Tibial nerve (tissue), 3 donors: ENCODE results near the gene KIZ.

Experiments used
- CTCF ChIP-seq, 5 experiments: fragments of 200-600 bp in 3 of 5; fragments of 450-650 bp in 2 of 5; sonication (generic) in 3 of 5; IDR thresholded peaks; one replicate each; pipeline ENCODE4 v1.5.1; 2016 to 2019; ENCODE audit warnings: antibody characterized with exemption in 5 of 5, mild to moderate bottlenecking in 3 of 5, moderate library complexity in 2 of 5
- POLR2A ChIP-seq, 2 donors: fragments of 450-650 bp; IDR thresholded peaks; one replicate each; pipeline ENCODE4 v1.6.1; 2017; ENCODE audit warnings: antibody characterized with exemption in 2 of 2, mild to moderate bottlenecking in 2 of 2, moderate library complexity in 2 of 2

- TF ChIP-seq CTCF (IDR thresholded peaks at IDR 0.05), result no peak
- no peak for TF ChIP-seq POLR2A (IDR thresholded peaks at IDR 0.05)
Measured at GRCh38 chr20:21155268-21155667, 29.4 kb downstream of the KIZ start.
